NCI-H1694 (cell line): Measurements from ENCODE around the gene ANKFN1.
"Not testable (repeated sequence)": the region's sequence is repeated elsewhere in the genome, so short reads cannot be mapped to it uniquely, and the experiment has no call there.

Source experiments
- DNase-seq: peaks from one replicate; lab custom pipeline; 2025; lab: John Stamatoyannopoulos, UW

Gene ANKFN1

GRCh38 chr17:56184650-56185049, 31.4 kb downstream of the ANKFN1 start:
- DNase-seq, result no peak

GRCh38 chr17:56185491-56186221, 32.4 kb downstream of the ANKFN1 start:
- DNase-seq, result no peak

- DNase-seq, result no peak
Observed at GRCh38 chr17:56186222-56186786, 33.0 kb downstream of the ANKFN1 start.

- no peak for DNase-seq
Observed at GRCh38 chr17:56203430-56203829, 50.2 kb downstream of the ANKFN1 start.

GRCh38 chr17:56206351-56206750, 53.1 kb downstream of the ANKFN1 start:
- no peak for DNase-seq

DNA sequence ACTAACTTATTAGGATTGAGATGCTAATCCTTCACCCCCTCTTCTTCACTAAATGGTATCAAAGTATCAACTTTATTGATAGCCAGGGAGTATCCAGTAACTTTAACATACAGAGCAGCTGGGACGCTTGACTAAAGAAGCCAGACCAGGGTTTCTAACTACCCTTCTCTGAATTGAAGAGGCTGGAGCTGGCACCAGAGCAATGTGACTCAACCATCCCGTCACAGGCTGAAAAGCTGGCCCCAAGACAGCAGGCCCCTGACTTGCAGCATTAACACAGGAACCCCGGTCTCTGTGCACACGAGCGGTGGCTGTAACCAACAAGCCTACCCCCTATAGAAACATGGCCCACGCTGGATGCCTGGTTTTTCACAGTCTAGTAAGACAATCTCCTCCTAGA, 59.8 kb downstream of the ANKFN1 start:
- no peak for DNase-seq

DNA sequence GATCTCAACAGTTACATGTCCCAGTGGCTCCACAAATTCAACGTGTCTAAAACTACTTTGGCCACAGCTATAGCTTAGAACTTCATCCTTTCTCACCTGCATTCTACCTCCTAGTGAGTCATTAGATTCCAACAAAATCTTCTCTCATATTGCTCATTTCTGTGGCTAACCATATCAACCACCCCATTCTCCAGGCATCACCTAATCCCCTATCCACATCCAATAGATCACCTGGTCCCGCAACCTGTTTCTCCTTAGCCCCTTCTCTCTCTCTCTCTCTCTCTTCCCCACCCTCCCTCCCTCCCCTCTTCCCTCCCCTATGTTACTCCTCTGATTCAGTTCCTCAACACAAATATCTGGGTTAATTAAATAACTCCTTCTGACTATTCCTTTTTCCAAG, 64.6 kb downstream of the ANKFN1 start:
- no peak for DNase-seq

GRCh38 chr17:56222255-56222654, 69.0 kb downstream of the ANKFN1 start:
- no peak for DNase-seq

GRCh38 chr17:56230660-56231059, 77.4 kb downstream of the ANKFN1 start:
- no peak for DNase-seq

- DNase-seq, result no peak
Observed at GRCh38 chr17:56231252-56231651, 78.0 kb downstream of the ANKFN1 start.

DNA sequence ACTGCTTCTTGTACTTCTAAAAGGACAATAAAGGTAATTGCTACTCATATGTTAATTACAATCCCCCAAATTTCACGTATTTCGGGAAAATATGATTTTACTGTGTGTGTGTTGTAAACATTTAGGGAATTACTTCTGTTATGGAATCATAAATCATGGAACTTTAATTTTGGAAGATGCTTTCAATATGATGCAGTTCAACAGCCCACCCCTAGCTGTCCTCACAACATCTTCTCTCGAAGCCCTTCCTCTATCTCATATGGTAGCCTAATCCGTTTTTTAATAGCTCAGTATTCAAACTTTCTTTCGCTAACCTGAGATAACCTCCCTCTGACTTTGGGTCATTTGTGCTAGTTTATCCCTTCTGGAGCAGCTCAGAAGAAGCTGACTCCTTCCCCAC, 78.4 kb downstream of the ANKFN1 start:
- DNase-seq, result no peak

DNA sequence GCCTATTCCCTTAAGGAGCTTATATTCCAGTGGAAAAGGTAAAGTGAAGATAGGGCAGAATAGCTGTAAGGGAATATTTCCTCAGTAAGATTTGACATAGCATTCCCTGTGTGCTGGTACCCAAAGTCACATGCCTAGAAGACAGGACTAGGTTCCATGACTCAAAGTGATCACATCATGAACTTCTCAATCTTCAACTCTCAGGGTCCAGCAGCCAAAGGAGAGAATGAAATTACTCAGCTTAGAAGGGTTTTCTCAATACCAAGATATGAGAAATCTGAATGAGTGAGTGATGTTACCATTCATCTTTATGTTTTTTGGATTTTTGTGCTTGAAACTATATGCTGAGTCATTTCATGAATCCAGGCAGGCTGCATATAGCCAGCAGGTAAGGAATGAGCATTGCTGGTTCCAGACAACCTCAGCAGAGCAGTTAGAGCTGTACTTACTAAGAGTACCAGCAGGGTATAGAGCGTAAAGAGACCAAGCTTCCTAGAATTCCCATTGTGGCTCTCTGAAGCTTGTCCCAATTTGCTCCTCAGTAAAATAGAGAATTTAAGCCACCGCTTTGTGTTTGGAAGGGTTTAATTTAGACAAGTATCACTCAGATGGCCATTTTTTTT, 91.1 kb downstream of the ANKFN1 start:
- DNase-seq, result no peak

- no peak for DNase-seq
Observed at GRCh38 chr17:56247816-56248215, 94.5 kb downstream of the ANKFN1 start.

GRCh38 chr17:56257075-56257474, 103.8 kb downstream of the ANKFN1 start:
- DNase-seq, result no peak

GRCh38 chr17:56260376-56261002, 107.2 kb downstream of the ANKFN1 start:
- no peak for DNase-seq

DNA sequence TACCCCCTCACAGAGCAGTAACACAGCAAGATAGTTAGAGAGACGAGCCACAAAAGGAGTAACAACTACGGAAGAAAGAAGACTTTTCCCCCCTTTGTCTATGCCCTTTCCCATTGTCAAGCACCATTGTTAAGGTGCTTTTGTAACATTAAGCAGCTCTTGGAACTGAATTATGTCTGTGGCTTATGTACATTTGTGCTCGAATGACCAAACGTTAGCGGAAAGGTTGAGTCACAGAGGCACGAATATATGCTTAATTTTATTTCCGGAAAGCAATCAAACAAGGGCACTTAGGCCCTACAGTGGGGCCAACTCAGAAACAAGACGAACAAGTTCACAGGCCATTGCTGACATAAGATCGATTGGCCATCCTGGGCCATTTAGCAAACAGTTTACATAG, 109.5 kb downstream of the ANKFN1 start:
- no peak for DNase-seq

DNA sequence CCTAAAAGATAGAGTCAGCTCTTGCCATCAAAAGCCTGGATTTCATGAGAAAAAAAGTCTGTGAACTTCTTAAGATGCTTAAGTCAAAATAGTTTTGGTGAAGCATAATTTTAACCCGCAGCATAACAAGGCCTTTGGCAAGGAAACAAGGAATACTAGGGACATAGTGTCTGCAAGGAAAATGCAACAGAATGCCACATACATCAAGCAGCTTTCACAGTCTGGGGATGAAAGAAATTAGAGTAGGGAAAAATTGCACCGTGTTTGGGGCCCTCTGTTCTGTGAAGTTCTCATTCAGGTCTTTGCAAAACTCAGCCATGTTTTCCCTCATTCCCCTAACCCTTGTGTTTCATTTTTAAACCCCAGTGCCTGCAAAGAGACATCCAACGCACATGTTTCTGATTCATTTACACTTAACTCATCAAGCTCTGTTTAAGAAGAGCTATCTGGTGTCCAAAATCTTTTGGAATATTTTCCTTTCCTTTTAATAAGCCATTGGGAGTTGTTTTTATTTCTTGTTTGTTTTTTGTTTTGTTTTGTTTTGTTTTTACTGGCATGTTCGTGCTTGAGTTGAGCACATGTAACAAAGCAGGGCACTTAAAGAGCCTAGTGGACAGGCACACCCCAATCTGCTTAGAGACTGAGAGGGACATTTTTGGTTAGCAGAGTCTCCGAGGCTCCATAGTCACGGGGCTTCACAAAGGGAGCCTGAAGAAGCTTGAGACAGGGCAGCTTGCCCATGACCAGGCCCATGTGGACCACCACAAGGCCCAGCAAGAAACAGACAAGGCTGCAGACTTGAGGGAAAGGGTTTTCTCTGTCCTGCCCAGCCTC, 116.5 kb downstream of the ANKFN1 start:
- no peak for DNase-seq

GRCh38 chr17:56274491-56274890, 121.2 kb downstream of the ANKFN1 start:
- no peak for DNase-seq

GRCh38 chr17:56284482-56284881, 131.2 kb downstream of the ANKFN1 start:
- DNase-seq, result no peak

- not testable (repeated sequence) for DNase-seq
Observed at GRCh38 chr17:56288786-56289185, 135.5 kb downstream of the ANKFN1 start.

DNA sequence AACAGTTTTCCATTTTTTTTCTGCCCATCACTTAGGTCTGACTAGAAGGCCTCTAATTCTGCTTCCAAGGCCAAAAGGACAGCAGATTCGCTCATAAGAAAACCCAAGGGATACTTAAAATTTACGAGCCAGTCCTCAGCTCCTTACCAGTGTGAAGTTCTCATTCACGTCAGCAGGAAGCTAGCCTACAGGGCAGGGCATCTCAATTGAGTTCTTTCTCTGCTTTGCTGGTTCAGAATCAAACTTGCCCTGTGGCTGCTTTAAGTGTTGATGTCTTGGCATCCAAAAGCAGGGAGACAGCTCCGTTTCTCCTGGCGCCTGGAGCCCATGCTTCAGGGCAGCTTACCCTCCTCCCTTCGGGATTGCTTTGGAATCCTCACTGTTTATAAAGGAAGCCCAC, 136.0 kb downstream of the ANKFN1 start:
- no peak for DNase-seq

DNA sequence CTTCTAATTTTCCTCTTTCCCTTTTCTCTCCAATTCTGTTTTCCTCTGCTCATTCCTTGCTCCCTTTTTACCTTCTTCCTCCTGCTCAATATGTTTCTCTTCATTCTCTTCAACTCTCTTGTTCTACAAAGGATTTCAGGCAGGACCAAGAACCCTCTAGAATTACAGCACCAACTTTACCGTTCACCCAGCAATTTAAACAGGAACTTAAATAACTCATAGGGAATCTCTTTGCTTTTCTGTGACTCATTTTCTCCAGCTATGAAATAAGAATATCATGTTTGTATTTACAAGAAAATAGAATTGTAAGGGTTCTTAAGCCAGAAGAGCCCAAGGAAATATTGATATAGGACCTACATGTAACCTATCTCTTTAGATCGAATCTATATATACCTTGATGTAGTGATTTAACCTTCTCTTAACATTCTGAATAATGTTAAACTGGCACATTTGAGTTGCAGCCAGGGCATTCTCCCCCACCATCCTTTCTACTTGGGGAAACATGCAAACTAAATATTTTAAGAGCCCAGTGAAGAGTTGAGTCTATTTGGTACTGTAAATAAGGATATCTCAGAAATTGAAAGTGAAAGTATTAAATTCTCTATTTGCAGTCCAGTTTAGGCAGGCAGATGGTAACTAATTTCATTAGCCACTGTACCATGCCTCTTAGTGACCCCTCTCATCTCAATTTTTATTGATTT, 137.0 kb downstream of the ANKFN1 start:
- no peak for DNase-seq
